H4 (cell line): ENCODE results near the gene MRGPRD. TPM values are rescaled to one million over a fixed set of nuclear protein-coding genes. Genes with fewer than 3 reads are reported as not detected.
A peak's percentile ranks its signal among the peaks of the same experiment; 100 is the strongest.
"Not testable (repeated sequence)": the region's sequence is repeated elsewhere in the genome, so short reads cannot be mapped to it uniquely, and the experiment has no call there.

Source experiments
- DNase-seq: peaks from one replicate; pipeline ENCODE4 v3.0.0-alpha.2; 2015; ENCODE audit warnings: low spot score
- total RNA-seq: library from RNA; depleted of rRNA; stranded (reverse); fragments of >200 nt; shearing (Covaris generic); gene quantifications from 2 replicates; pipeline ENCODE4 v1.2.3, GENCODE V29; 2014

MRGPRD gene
- total RNA-seq, 1 experiment from 2014 or later = not detected

- DNase-seq = no peak
These were observed 25.0 kb upstream of the MRGPRD start for GRCh38 chr11:69005631-69006368.

- no peak for DNase-seq
These were observed 24.4 kb upstream of the MRGPRD start for GRCh38 chr11:69005183-69005630.

- no peak for DNase-seq
These were observed 23.8 kb upstream of the MRGPRD start for GRCh38 chr11:69004411-69005182.

GRCh38 chr11:69003866-69004367 lies 23.1 kb upstream of the MRGPRD start:
- no peak for DNase-seq

GRCh38 chr11:69003301-69003865 lies 22.6 kb upstream of the MRGPRD start:
- no peak for DNase-seq

- DNase-seq = no peak
These were observed 21.9 kb upstream of the MRGPRD start for GRCh38 chr11:69002570-69003231.

GRCh38 chr11:69002110-69002569 lies 21.4 kb upstream of the MRGPRD start:
- DNase-seq = no peak

GRCh38 chr11:69001243-69002081 lies 20.7 kb upstream of the MRGPRD start:
- DNase-seq = no peak

GRCh38 chr11:69000831-69001242 lies 20.1 kb upstream of the MRGPRD start:
- peak; percentile 81 for DNase-seq

GRCh38 chr11:69000391-69000790 lies 19.6 kb upstream of the MRGPRD start:
- DNase-seq = no peak

GRCh38 chr11:68999748-69000355 lies 19.1 kb upstream of the MRGPRD start:
- not testable (repeated sequence) for DNase-seq

GRCh38 chr11:68999093-68999747 lies 18.4 kb upstream of the MRGPRD start:
- DNase-seq = no peak

- DNase-seq = peak; percentile 67
These were observed 17.7 kb upstream of the MRGPRD start for GRCh38 chr11:68998390-68998911.

GRCh38 chr11:68997995-68998348 lies 17.2 kb upstream of the MRGPRD start:
- no peak for DNase-seq

GRCh38 chr11:68997124-68997994 lies 16.6 kb upstream of the MRGPRD start:
- DNase-seq = no peak

GRCh38 chr11:68996376-68997123 lies 15.8 kb upstream of the MRGPRD start:
- DNase-seq = no peak

- DNase-seq = no peak
These were observed 14.1 kb upstream of the MRGPRD start for GRCh38 chr11:68994894-68995285.
